Right lobe of liver (tissue), 6 donors: ENCODE results near the gene PTPRK. TPM values are rescaled to one million over a fixed set of nuclear protein-coding genes. Genes with fewer than 3 reads are reported as not detected.

Experiments used
- ATAC-seq, 4 donors: fragments of 200-7000 bp; cut with Tn5 transposase; one replicate each; pipeline ENCODE4 v1.9.1; 2020; ENCODE audit warnings: mild to moderate bottlenecking in 4 of 4, moderate library complexity in 4 of 4
- DNase-seq, 3 donors: peaks; one replicate each; pipeline ENCODE4 v3.0.0-alpha.2; 2020
- H3K27ac ChIP-seq, 3 donors: fragments of 200-600 bp; one replicate each; pipeline ENCODE4 v1.8.0; 2022
- H3K27me3 ChIP-seq, 2 donors: fragments of 200-600 bp; one replicate each; pipeline ENCODE4 v1.8.0; 2022
- H3K36me3 ChIP-seq, 4 donors: fragments of 200-600 bp; sonication (generic) in 1 of 4; one replicate each; pipeline versions ENCODE4 v1.5.1 to v1.8.0; 2017 to 2022; ENCODE audit warnings: control low read depth in 1 of 4
- H3K4me1 ChIP-seq, 4 donors: fragments of 200-600 bp; sonication (generic) in 1 of 4; one replicate each; pipeline versions ENCODE4 v1.5.1 to v1.8.0; 2017 to 2022; ENCODE audit warnings: control low read depth in 1 of 4
- H3K4me3 ChIP-seq, 3 donors: fragments of 200-600 bp; one replicate each; pipeline ENCODE4 v1.8.0; 2022
- H3K9me3 ChIP-seq, 4 donors: fragments of 200-600 bp; sonication (generic) in 1 of 4; one replicate each; pipeline versions ENCODE4 v1.5.1 to v1.8.0; 2017 to 2022; ENCODE audit warnings: control low read depth in 1 of 4
- POLR2A ChIP-seq: fragments of 450-650 bp; IDR thresholded peaks from one replicate; pipeline ENCODE4 v1.6.1; 2017; ENCODE audit warnings: antibody characterized with exemption, mild to moderate bottlenecking
- WGBS: methylation state at CpG from one replicate; pipeline ENCODE4 v1.1.6; 2018; ENCODE audit warnings: low coverage, low lambda C conversion rate; ENCODE audit not compliant: insufficient coverage; ENCODE audit errors: missing lambda C conversion rate; 5-methylcytosine and 5-hydroxymethylcytosine counted together
- intact Hi-C, 2 donors: fragments of 100-400 bp; cut with DNase I; formaldehyde crosslinking; loops; one replicate each; pipeline versions ENCODE4 v1.11.2 to v1.14.1; 2022
- total RNA-seq, 6 experiments: library from RNA; depleted of rRNA in 2 of 6; stranded (reverse); fragments of >200 nt in 2 of 6; fragmentation: NEBNext Ultra II Directional in 3 of 6; extraction: Animal tissue kit (Norgen Biotek cat#: 25700) in 3 of 6; gene quantifications; one replicate each; pipeline versions ENCODE4 v1.1.0 to v1.2.4, GENCODE V29; 2016 to 2023
- TF ChIP-seq, protein P1 (sequence below), 4 donors: fragments of 200-600 bp in 3 of 4; fragments of 450-650 bp in 1 of 4; IDR thresholded peaks; one replicate each; pipeline versions ENCODE4 v1.5.1 to v1.8.0; 2016 to 2022; ENCODE audit warnings: antibody characterized with exemption in 4 of 4, mild to moderate bottlenecking in 2 of 4
- donor health status: DM: no; HTN: yes; CAD: no.
- donor health status: DM: no; HTN: no; CAD: no.
- donor health status: DM: no; HTN: no; CAD: no.
- donor health status: DM: no; HTN: yes; CAD: no.
- donor health status: DM: no; HTN: yes; CAD: no.

Gene PTPRK
- total RNA-seq, 6 experiments from 2014 or later, result 27.7 to 54.5 (median 35.7) TPM

DNA sequence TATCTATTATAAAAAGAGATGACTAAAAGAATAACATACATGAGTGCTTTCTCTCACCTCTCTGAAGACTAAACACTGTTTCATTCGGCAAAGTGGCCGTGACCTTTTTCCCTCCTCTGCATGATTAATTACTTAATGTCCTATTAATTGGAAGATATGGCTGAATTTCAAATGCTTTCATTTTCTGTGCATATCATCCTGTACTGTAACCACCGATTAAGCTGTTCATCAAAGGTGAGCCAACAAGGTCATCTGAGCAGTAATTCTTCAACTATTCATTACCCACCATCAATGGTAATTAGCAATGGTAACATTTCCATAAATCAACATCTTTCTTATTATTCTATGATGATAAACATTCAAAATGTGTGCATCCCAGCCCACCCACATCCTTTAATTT lies 125.2 kb downstream of the PTPRK start:
- TF ChIP-seq, protein P1, sequence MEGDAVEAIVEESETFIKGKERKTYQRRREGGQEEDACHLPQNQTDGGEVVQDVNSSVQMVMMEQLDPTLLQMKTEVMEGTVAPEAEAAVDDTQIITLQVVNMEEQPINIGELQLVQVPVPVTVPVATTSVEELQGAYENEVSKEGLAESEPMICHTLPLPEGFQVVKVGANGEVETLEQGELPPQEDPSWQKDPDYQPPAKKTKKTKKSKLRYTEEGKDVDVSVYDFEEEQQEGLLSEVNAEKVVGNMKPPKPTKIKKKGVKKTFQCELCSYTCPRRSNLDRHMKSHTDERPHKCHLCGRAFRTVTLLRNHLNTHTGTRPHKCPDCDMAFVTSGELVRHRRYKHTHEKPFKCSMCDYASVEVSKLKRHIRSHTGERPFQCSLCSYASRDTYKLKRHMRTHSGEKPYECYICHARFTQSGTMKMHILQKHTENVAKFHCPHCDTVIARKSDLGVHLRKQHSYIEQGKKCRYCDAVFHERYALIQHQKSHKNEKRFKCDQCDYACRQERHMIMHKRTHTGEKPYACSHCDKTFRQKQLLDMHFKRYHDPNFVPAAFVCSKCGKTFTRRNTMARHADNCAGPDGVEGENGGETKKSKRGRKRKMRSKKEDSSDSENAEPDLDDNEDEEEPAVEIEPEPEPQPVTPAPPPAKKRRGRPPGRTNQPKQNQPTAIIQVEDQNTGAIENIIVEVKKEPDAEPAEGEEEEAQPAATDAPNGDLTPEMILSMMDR (IDR thresholded peaks at IDR 0.05), result no peak
- no peak for TF ChIP-seq POLR2A
- Histone ChIP-seq H3K4me3 (no peak overlapping the region), H3K9me3 (no peaks in the 10 kb centered on the region), H3K27me3 (no peaks in the 10 kb centered on the region), H3K4me1 (no peaks in the 10 kb centered on the region), H3K27ac (no peak overlapping the region), H3K36me3 (no peaks in the 10 kb centered on the region)
- ATAC-seq (no peak), DNase-seq (no peak)
- 42% methylated on average over 3 of the region's 3 CpGs for WGBS
- intact Hi-C loops, result no loop called here

DNA sequence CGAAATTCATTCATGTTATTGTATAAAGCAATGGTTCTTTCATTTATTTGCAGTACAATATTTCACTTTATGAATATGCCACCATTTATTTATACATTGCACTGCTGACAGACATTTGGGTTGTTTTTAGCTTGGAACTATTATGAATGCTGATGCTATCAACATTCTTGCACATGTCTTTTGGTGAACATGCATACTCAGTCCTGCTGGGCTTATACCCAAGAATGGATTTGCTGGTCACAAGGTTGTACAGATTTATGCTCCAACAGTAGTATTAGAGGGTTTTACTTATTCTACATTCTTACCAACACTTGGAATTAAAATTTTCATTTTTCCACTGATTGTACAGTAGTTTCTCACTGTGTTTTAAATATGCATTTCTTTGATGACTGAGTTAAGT lies 126.2 kb downstream of the PTPRK start:
- no peak for TF ChIP-seq POLR2A
- TF ChIP-seq, protein P1 (IDR thresholded peaks at IDR 0.05), result no peak
- ATAC-seq, result no peak

DNA sequence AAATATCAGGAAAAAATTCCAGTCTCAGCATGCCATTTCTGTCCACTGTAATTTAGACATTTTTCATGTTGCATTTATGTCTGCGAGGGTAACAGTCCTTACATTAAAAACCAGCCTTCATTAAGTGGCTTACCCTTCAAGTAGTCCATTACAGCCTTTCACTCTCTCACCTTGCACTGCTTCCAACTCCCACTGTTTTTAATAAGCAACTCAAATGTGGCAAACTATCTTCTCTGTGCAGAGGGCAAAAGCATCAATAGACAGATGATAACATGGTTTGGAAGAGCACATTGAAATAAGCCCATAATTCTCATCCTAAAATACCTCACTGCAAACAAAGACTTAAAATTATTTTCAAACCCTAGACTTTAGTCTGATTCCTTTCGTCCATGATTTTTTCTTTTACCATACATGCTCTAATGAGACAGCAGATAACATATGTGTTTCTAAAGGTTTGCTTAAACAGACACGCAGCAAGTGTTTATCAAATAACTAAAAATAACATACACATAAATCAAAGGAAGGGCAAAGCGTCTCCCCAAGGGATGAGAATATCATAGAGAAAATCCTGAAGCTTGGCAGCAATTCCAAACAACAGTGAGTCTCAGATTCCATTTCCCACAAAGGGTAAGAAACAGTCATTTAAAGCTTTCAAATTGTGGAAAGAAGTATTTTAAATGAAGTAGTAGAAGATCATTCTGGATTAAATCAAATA lies 130.4 kb downstream of the PTPRK start:
- intact Hi-C loops, result no loop called here
- WGBS, result 74% methylated on average over 4 of the region's 4 CpGs
- Histone ChIP-seq H3K4me3 (no peak overlapping the region), H3K27ac (no peak overlapping the region), H3K27me3 (no peaks in the 10 kb centered on the region), H3K36me3 (no peaks in the 10 kb centered on the region), H3K9me3 (no peaks in the 10 kb centered on the region), H3K4me1 (no peaks in the 10 kb centered on the region)
- no peak for TF ChIP-seq POLR2A
- TF ChIP-seq, protein P1 (IDR thresholded peaks at IDR 0.05), result no peak
- no peak for ATAC-seq
- DNase-seq, result no peak

More for the DNA sequence above, 126.2 kb downstream of the PTPRK start:
- no peaks in the 10 kb centered on the region for H3K27me3 ChIP-seq
- DNase-seq, result no peak
- no peaks in the 10 kb centered on the region for H3K9me3 ChIP-seq
- WGBS, result 91% methylated on average over 1 of the region's 1 CpG
- H3K4me1 ChIP-seq, result no peaks in the 10 kb centered on the region
- H3K4me3 ChIP-seq, result no peak overlapping the region
- intact Hi-C loops, result no loop called here
- no peak overlapping the region for H3K27ac ChIP-seq
- H3K36me3 ChIP-seq, result no peaks in the 10 kb centered on the region

DNA sequence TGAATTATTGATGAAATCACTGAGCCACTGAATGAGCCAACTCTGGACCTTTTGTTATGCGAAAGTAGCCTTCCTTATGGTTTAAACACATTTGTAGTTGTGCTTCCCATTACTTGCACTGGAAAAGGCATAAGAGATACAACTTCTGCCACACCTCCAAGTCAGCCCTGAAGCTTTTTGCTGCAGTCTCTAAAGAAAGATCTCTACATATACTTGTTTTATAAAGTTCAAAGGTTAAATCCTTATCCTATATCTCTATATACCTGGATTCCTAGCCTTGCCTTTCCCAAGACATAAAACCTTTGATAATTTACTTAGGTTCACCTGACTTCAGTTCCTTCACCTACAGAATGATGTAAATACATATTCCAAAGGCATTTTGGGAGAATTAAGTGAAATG lies 132.0 kb downstream of the PTPRK start:
- ATAC-seq, result no peak
- WGBS, result 0% methylated on average over 1 of the region's 1 CpG

More for the DNA sequence above, 132.0 kb downstream of the PTPRK start:
- no peaks in the 10 kb centered on the region for H3K4me1 ChIP-seq
- no peak for TF ChIP-seq POLR2A
- TF ChIP-seq, protein P1 (IDR thresholded peaks at IDR 0.05), result no peak
- no peaks in the 10 kb centered on the region for H3K36me3 ChIP-seq
- no peaks in the 10 kb centered on the region for H3K9me3 ChIP-seq
- no peak overlapping the region for H3K27ac ChIP-seq
- intact Hi-C loops, result no loop called here
- no peak overlapping the region for H3K4me3 ChIP-seq
- DNase-seq, result no peak
- H3K27me3 ChIP-seq, result no peaks in the 10 kb centered on the region
